Omental fat pad (tissue), 4 donors: ENCODE measurements around the gene WNT9A. TPM values are rescaled to one million over a fixed set of nuclear protein-coding genes. Genes with fewer than 3 reads are reported as not detected.
A peak's percentile ranks its signal among the peaks of the same experiment; 100 is the strongest.

Experiments
- ATAC-seq: fragments of 150-250 bp; one replicate; pipeline ENCODE4 v1.9.1; 2016; ENCODE audit warnings: mild to moderate bottlenecking, moderate library complexity; ENCODE audit not compliant: low FRiP score
- DNase-seq: peaks from one replicate; pipeline ENCODE4 v3.0.0-alpha.2; 2019; ENCODE audit warnings: low spot score
- CTCF ChIP-seq, 3 donors: fragments of 450-650 bp; IDR thresholded peaks; one replicate each; pipeline ENCODE4 v1.5.1; 2016 to 2017; ENCODE audit warnings: antibody characterized with exemption in 3 of 3, mild to moderate bottlenecking in 3 of 3, moderate library complexity in 2 of 3
- total RNA-seq, 4 donors: library from RNA; depleted of rRNA; stranded (reverse); fragments of >200 nt; gene quantifications; one replicate each; pipeline ENCODE4 v1.1.0, GENCODE V29; 2016

WNT9A gene
- total RNA-seq, 4 donors from 2014 or later, result 1.3 to 16.5 (median 5.8) TPM

- ATAC-seq (no peak), DNase-seq (peak; percentile 20)
- TF ChIP-seq CTCF (IDR thresholded peaks at IDR 0.05), result no peak
Observed at GRCh38 chr1:227890451-227891222, 57.1 kb downstream of the WNT9A start.

- TF ChIP-seq CTCF (IDR thresholded peaks at IDR 0.05), result no peak
- DNase-seq, result peak; percentile 6
- no peak for ATAC-seq
Observed at GRCh38 chr1:227889863-227890405, 57.8 kb downstream of the WNT9A start.

- DNase-seq, result peak; percentile 12
- ATAC-seq, result no peak
- no peak for TF ChIP-seq CTCF (IDR thresholded peaks at IDR 0.05)
Observed at GRCh38 chr1:227889047-227889862, 58.5 kb downstream of the WNT9A start.

GRCh38 chr1:227888404-227889046, 59.2 kb downstream of the WNT9A start:
- no peak for TF ChIP-seq CTCF (IDR thresholded peaks at IDR 0.05)
- ATAC-seq (no peak), DNase-seq (peak; percentile 6)

- ATAC-seq (no peak), DNase-seq (peak; percentile 19)
- TF ChIP-seq CTCF (IDR thresholded peaks at IDR 0.05), result no peak
Observed at GRCh38 chr1:227887697-227888403, 59.9 kb downstream of the WNT9A start.

GRCh38 chr1:227886993-227887696, 60.6 kb downstream of the WNT9A start:
- DNase-seq, result peak; percentile 22

More at GRCh38 chr1:227886993-227887696, 60.6 kb downstream of the WNT9A start:
- ATAC-seq, result peak; percentile 17
- TF ChIP-seq CTCF (IDR thresholded peaks at IDR 0.05), result no peak
